ENCODE measurements around the gene TRAF3IP1. TPM values are rescaled to one million over a fixed set of nuclear protein-coding genes. Genes with fewer than 3 reads are reported as not detected.
"Not testable (repeated sequence)": the region's sequence is repeated elsewhere in the genome, so short reads cannot be mapped to it uniquely, and the experiment has no call there.

Gene TRAF3IP1
- total RNA-seq, 1 donor: 3.5 TPM

GRCh38 chr2:238388794-238389193 lies 68.5 kb downstream of the TRAF3IP1 start:
- H3K27me3 ChIP-seq (ENCODE audit: insufficient read depth, low read length): no peaks in the 10 kb centered on the region

GRCh38 chr2:238389988-238390589 lies 69.8 kb downstream of the TRAF3IP1 start:
- H3K9me3 ChIP-seq (ENCODE audit: low read depth, low read length): no peaks in the 10 kb centered on the region
- H3K27me3 ChIP-seq (ENCODE audit: insufficient read depth, low read length): no peaks in the 10 kb centered on the region
- H3K4me1 ChIP-seq (ENCODE audit: insufficient read depth, low read length): peaks cover 47% of the 10 kb centered on the region
- no peak overlapping the region for H3K4me3 ChIP-seq (ENCODE audit: low read length)

More at GRCh38 chr2:238388794-238389193, 68.5 kb downstream of the TRAF3IP1 start:
- Histone ChIP-seq H3K9me3 (ENCODE audit: low read depth, low read length) (no peaks in the 10 kb centered on the region), H3K4me3 (ENCODE audit: low read length) (no peak overlapping the region), H3K4me1 (ENCODE audit: insufficient read depth, low read length) (peaks cover 57% of the 10 kb centered on the region)

- H3K27me3 ChIP-seq (ENCODE audit: insufficient read depth, low read length): no peaks in the 10 kb centered on the region
- H3K9me3 ChIP-seq (ENCODE audit: low read depth, low read length): no peaks in the 10 kb centered on the region
- no peak overlapping the region for H3K4me3 ChIP-seq (ENCODE audit: low read length)
Observed at GRCh38 chr2:238391042-238391689, 70.8 kb downstream of the TRAF3IP1 start.

GRCh38 chr2:238396663-238397062 lies 76.3 kb downstream of the TRAF3IP1 start:
- no peak overlapping the region for H3K4me3 ChIP-seq (ENCODE audit: low read length)
- no peaks in the 10 kb centered on the region for H3K9me3 ChIP-seq (ENCODE audit: low read depth, low read length)
- H3K4me1 ChIP-seq (ENCODE audit: insufficient read depth, low read length): no peaks in the 10 kb centered on the region
- no peaks in the 10 kb centered on the region for H3K27me3 ChIP-seq (ENCODE audit: insufficient read depth, low read length)

More at GRCh38 chr2:238391042-238391689, 70.8 kb downstream of the TRAF3IP1 start:
- H3K4me1 ChIP-seq (ENCODE audit: insufficient read depth, low read length): peaks cover 37% of the 10 kb centered on the region

GRCh38 chr2:238397356-238397755 lies 77.0 kb downstream of the TRAF3IP1 start:
- Histone ChIP-seq H3K4me3 (ENCODE audit: low read length) (no peak overlapping the region), H3K4me1 (ENCODE audit: insufficient read depth, low read length) (no peaks in the 10 kb centered on the region), H3K27me3 (ENCODE audit: insufficient read depth, low read length) (no peaks in the 10 kb centered on the region), H3K9me3 (ENCODE audit: low read depth, low read length) (no peaks in the 10 kb centered on the region)

GRCh38 chr2:238398577-238398976 lies 78.3 kb downstream of the TRAF3IP1 start:
- no peaks in the 10 kb centered on the region for H3K9me3 ChIP-seq (ENCODE audit: low read depth, low read length)
- H3K27me3 ChIP-seq (ENCODE audit: insufficient read depth, low read length): no peaks in the 10 kb centered on the region
- no peak overlapping the region for H3K4me3 ChIP-seq (ENCODE audit: low read length)
- no peaks in the 10 kb centered on the region for H3K4me1 ChIP-seq (ENCODE audit: insufficient read depth, low read length)

- H3K27me3 ChIP-seq (ENCODE audit: insufficient read depth, low read length): no peaks in the 10 kb centered on the region
- no peaks in the 10 kb centered on the region for H3K4me1 ChIP-seq (ENCODE audit: insufficient read depth, low read length)
- no peak overlapping the region for H3K4me3 ChIP-seq (ENCODE audit: low read length)
- H3K9me3 ChIP-seq (ENCODE audit: low read depth, low read length): no peaks in the 10 kb centered on the region
Observed at GRCh38 chr2:238399094-238399493, 78.8 kb downstream of the TRAF3IP1 start.

- no peaks in the 10 kb centered on the region for H3K27me3 ChIP-seq (ENCODE audit: insufficient read depth, low read length)
- H3K4me1 ChIP-seq (ENCODE audit: insufficient read depth, low read length): peaks cover 7% of the 10 kb centered on the region
- no peaks in the 10 kb centered on the region for H3K9me3 ChIP-seq (ENCODE audit: low read depth, low read length)
- H3K4me3 ChIP-seq (ENCODE audit: low read length): no peak overlapping the region
Observed at GRCh38 chr2:238401551-238401950, 81.2 kb downstream of the TRAF3IP1 start.

GRCh38 chr2:238403632-238404405 lies 83.5 kb downstream of the TRAF3IP1 start:
- Histone ChIP-seq H3K4me1 (ENCODE audit: insufficient read depth, low read length) (peaks cover 7% of the 10 kb centered on the region), H3K27me3 (ENCODE audit: insufficient read depth, low read length) (no peaks in the 10 kb centered on the region), H3K4me3 (ENCODE audit: low read length) (no peak overlapping the region), H3K9me3 (ENCODE audit: low read depth, low read length) (no peaks in the 10 kb centered on the region)

GRCh38 chr2:238404406-238405216 lies 84.3 kb downstream of the TRAF3IP1 start:
- no peaks in the 10 kb centered on the region for H3K9me3 ChIP-seq (ENCODE audit: low read depth, low read length)
- H3K4me3 ChIP-seq (ENCODE audit: low read length): no peak overlapping the region
- H3K27me3 ChIP-seq (ENCODE audit: insufficient read depth, low read length): no peaks in the 10 kb centered on the region
- H3K4me1 ChIP-seq (ENCODE audit: insufficient read depth, low read length): peaks cover 7% of the 10 kb centered on the region

GRCh38 chr2:238405217-238405555 lies 84.9 kb downstream of the TRAF3IP1 start:
- H3K4me3 ChIP-seq (ENCODE audit: low read length); H3K27me3 ChIP-seq (ENCODE audit: insufficient read depth, low read length); H3K4me1 ChIP-seq (ENCODE audit: insufficient read depth, low read length); H3K9me3 ChIP-seq (ENCODE audit: low read depth, low read length): not testable (repeated sequence)

GRCh38 chr2:238406221-238406997 lies 86.1 kb downstream of the TRAF3IP1 start:
- H3K4me3 ChIP-seq (ENCODE audit: low read length): no peak overlapping the region
- H3K27me3 ChIP-seq (ENCODE audit: insufficient read depth, low read length): no peaks in the 10 kb centered on the region
- no peaks in the 10 kb centered on the region for H3K9me3 ChIP-seq (ENCODE audit: low read depth, low read length)
- H3K4me1 ChIP-seq (ENCODE audit: insufficient read depth, low read length): peaks cover 7% of the 10 kb centered on the region

- Histone ChIP-seq H3K9me3 (ENCODE audit: low read depth, low read length) (no peaks in the 10 kb centered on the region), H3K27me3 (ENCODE audit: insufficient read depth, low read length) (no peaks in the 10 kb centered on the region), H3K4me1 (ENCODE audit: insufficient read depth, low read length) (peaks cover 7% of the 10 kb centered on the region), H3K4me3 (ENCODE audit: low read length) (no peak overlapping the region)
Observed at GRCh38 chr2:238406998-238407285, 86.6 kb downstream of the TRAF3IP1 start.

- Histone ChIP-seq H3K4me3 (ENCODE audit: low read length) (no peak overlapping the region), H3K4me1 (ENCODE audit: insufficient read depth, low read length) (peaks cover 7% of the 10 kb centered on the region), H3K27me3 (ENCODE audit: insufficient read depth, low read length) (no peaks in the 10 kb centered on the region), H3K9me3 (ENCODE audit: low read depth, low read length) (no peaks in the 10 kb centered on the region)
Observed at GRCh38 chr2:238407566-238407965, 87.2 kb downstream of the TRAF3IP1 start.

Measured in mononuclear cell (primary cell).